Lung (tissue), 12 donors: ENCODE data around the gene DYSF. TPM values are rescaled to one million over a fixed set of nuclear protein-coding genes. Genes with fewer than 3 reads are reported as not detected.

Source experiments
- ATAC-seq: fragments of 200-7000 bp; cut with Tn5 transposase; one replicate; pipeline ENCODE4 v1.9.1; 2020; ENCODE audit warnings: moderate number of reproducible peaks; ENCODE audit not compliant: insufficient read depth, low FRiP score
- DNase-seq, 3 donors: peaks; one replicate each; pipeline ENCODE4 v3.0.0-alpha.2; 2013 to 2017
- H3K27ac ChIP-seq, 2 donors: one replicate each; pipeline ENCODE4 v1.5.1; 2013; ENCODE audit warnings: mild to moderate bottlenecking in 2 of 2, moderate library complexity in 2 of 2, control low read depth in 1 of 2, inconsistent platforms in 1 of 2, low read depth in 1 of 2, low read length in 1 of 2
- H3K27me3 ChIP-seq, 3 donors: one replicate each; pipeline ENCODE4 v1.5.1; 2013; ENCODE audit warnings: low read length in 2 of 3; ENCODE audit not compliant: control insufficient read depth in 3 of 3, insufficient read depth in 3 of 3
- H3K36me3 ChIP-seq, 4 donors: one replicate each; pipeline ENCODE4 v1.5.1; 2013; ENCODE audit warnings: low read length in 4 of 4, mild to moderate bottlenecking in 1 of 4, moderate library complexity in 1 of 4; ENCODE audit not compliant: control insufficient read depth in 4 of 4, insufficient read depth in 4 of 4
- H3K4me1 ChIP-seq, 5 donors: one replicate each; pipeline ENCODE4 v1.5.1; 2013; ENCODE audit warnings: low read length in 5 of 5, mild to moderate bottlenecking in 2 of 5, moderate library complexity in 1 of 5; ENCODE audit not compliant: control insufficient read depth in 5 of 5, insufficient read depth in 5 of 5
- H3K4me3 ChIP-seq: one replicate; pipeline ENCODE4 v1.5.1; 2013; ENCODE audit warnings: mild to moderate bottlenecking, control low read depth, moderate library complexity
- H3K9ac ChIP-seq, 2 donors: one replicate each; pipeline ENCODE4 v1.5.1; 2013; ENCODE audit warnings: low read length in 2 of 2, control low read depth in 1 of 2; ENCODE audit not compliant: insufficient read depth in 1 of 2
- H3K9me3 ChIP-seq, 4 donors: one replicate each; pipeline ENCODE4 v1.5.1; 2013; ENCODE audit warnings: low read length in 3 of 4, mild to moderate bottlenecking in 1 of 4, moderate library complexity in 1 of 4; ENCODE audit not compliant: control insufficient read depth in 4 of 4, insufficient read depth in 3 of 4
- WGBS, 2 donors: extraction: QIAGEN DNeasy Blood & Tissue Kit; methylation state at CpG; one replicate each; pipeline ENCODE4 v1.1.7; 2013; 5-methylcytosine and 5-hydroxymethylcytosine counted together
- polyA plus RNA-seq, 2 donors: library from polyadenylated mRNA; stranded (reverse); fragments of 200-250 nt; gene quantifications; one replicate each; pipeline ENCODE4 v1.2.1, GENCODE V29; 2013
- total RNA-seq, 2 donors: library from RNA; depleted of rRNA in 1 of 2; stranded (reverse); fragments of >200 nt in 1 of 2; gene quantifications; one replicate each; pipeline ENCODE4 v1.2.1, GENCODE V29; 2014 to 2021
- TF ChIP-seq, protein P1 (sequence below): IDR thresholded peaks from 2 replicates; pipeline ENCODE4 v1.5.1; 2012; ENCODE audit warnings: mild to moderate bottlenecking; ENCODE audit errors: control extremely low read depth, extremely low read depth
- donor health status: control.
- donor health status: control.
- donor health status: Bipolar disorder and iron deficiency.
- donor health status: healthy.
- donor health status: DM: yes; HTN: yes; CAD: no.

DYSF gene
- total and polyA plus RNA-seq, 4 donors = 12.9 to 56.2 (median 40.0) TPM

DNA sequence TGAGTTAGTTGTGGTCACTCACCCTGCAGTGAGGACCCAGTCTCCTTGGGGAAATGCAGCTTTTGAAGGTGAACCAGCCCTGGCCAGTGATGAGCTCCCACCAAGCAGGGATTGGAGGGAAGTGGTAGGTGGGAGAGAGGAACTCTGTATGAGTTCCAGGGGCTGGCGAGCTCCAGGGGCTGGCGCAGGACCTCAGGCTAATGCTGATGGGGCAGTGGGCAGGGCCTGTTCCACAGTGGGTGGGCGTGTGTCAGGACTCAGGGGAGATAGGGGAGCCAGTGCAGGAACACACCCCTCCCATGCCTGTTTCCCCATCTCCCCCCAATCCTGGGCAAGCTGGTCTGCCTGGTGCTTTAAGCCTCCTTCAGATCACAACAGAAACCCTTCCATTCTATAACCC lies 208.4 kb downstream of the DYSF start:
- TF ChIP-seq, protein P1, sequence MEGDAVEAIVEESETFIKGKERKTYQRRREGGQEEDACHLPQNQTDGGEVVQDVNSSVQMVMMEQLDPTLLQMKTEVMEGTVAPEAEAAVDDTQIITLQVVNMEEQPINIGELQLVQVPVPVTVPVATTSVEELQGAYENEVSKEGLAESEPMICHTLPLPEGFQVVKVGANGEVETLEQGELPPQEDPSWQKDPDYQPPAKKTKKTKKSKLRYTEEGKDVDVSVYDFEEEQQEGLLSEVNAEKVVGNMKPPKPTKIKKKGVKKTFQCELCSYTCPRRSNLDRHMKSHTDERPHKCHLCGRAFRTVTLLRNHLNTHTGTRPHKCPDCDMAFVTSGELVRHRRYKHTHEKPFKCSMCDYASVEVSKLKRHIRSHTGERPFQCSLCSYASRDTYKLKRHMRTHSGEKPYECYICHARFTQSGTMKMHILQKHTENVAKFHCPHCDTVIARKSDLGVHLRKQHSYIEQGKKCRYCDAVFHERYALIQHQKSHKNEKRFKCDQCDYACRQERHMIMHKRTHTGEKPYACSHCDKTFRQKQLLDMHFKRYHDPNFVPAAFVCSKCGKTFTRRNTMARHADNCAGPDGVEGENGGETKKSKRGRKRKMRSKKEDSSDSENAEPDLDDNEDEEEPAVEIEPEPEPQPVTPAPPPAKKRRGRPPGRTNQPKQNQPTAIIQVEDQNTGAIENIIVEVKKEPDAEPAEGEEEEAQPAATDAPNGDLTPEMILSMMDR = no peak
- DNase-seq (no peak), ATAC-seq (no peak)
- Histone ChIP-seq H3K4me1 (no peaks in the 10 kb centered on the region), H3K36me3 (peaks cover 0 to 17% (median 2%) of the 10 kb centered on the region in 4 donors), H3K27ac (no peak overlapping the region), H3K9ac (no peak overlapping the region), H3K9me3 (peaks cover 0 to 11% (median 1%) of the 10 kb centered on the region in 4 donors), H3K27me3 (no peaks in the 10 kb centered on the region), H3K4me3 (no peak overlapping the region)
- 50 to 72% methylated on average over 2 to 3 of the region's 3 CpGs for WGBS, 2 donors

DNA sequence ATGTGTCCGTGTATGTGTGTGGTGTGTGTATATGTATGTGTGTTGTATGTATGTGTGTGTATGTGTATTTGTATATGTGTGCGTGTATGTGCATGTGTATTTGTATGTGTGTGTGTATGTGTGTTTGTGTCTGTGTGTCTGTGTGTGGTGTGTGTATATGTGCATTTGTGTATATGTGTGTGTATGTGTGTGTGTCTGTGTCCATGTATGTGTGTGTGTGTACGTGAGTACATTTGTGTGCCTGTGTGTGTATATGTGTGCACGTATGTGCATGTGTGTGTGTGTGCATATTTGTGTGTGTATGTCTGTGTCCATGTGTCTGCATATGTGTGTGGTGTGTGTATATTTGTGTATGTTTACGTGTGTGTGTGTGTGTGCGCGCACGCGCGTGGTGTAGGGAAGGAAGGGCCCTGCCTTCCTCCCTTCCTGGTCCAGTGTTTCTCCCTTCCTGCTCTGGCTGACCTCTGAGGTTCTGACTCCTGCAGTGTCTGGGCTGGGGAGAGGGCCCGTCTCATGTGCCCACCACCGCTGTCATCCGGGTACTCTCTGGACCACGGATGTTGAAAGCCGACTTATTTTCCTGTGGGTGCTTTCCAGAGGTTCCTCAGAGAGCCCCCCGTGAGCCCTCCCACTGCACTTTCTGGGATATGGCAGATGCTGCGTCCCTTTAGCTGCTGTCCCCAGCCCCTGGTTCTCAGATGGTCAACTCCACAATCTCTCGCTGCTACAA lies 209.5 kb downstream of the DYSF start:
- 67 to 74% methylated on average over 18 of the region's 18 CpGs for WGBS, 2 donors
- no peaks in the 10 kb centered on the region for H3K27me3 ChIP-seq
- H3K9me3 ChIP-seq = peaks cover 0 to 8% (median 1%) of the 10 kb centered on the region in 4 donors
- H3K4me3 ChIP-seq = no peak overlapping the region
- H3K36me3 ChIP-seq = peaks cover 0 to 13% (median 2%) of the 10 kb centered on the region in 4 donors
- no peak for ATAC-seq
- H3K9ac ChIP-seq = no peak overlapping the region
- no peak for DNase-seq
- TF ChIP-seq, protein P1 = no peak
- H3K27ac ChIP-seq = no peak overlapping the region
- H3K4me1 ChIP-seq = no peaks in the 10 kb centered on the region

DNA sequence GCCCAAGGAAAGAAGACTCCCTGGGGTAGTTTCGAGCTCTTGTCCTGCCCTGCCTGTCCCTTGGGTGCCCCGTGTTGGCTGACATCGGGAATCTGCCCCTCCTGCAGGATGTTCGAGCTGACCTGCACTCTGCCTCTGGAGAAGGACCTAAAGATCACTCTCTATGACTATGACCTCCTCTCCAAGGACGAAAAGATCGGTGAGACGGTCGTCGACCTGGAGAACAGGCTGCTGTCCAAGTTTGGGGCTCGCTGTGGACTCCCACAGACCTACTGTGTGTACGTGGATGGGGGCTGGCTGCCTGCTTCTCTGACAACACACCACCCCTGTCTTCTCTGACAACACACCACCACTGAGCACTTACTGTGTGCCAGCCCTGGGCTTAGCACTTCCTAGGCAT lies 210.8 kb downstream of the DYSF start:
- Histone ChIP-seq H3K36me3 (peaks cover 0 to 16% (median 2%) of the 10 kb centered on the region in 4 donors), H3K4me3 (no peak overlapping the region), H3K27me3 (no peaks in the 10 kb centered on the region), H3K27ac (no peak overlapping the region), H3K4me1 (no peaks in the 10 kb centered on the region), H3K9me3 (peaks cover 0 to 5% (median 0%) of the 10 kb centered on the region in 4 donors), H3K9ac (no peak overlapping the region)
- DNase-seq = no peak
- ATAC-seq = no peak
- TF ChIP-seq, protein P1 = no peak
- 86 to 90% methylated on average over 11 of the region's 11 CpGs for WGBS, 2 donors
